ENCODE results near the gene TPK1.

GRCh38 chr7:144671429-144671828 lies 164.4 kb downstream of the TPK1 start:
- no peak for TF ChIP-seq CTCF (IDR thresholded peaks at IDR 0.05)
- TF ChIP-seq POLR2AphosphoS5 (IDR thresholded peaks at IDR 0.05; ENCODE audit: low read depth, low read length), result no peak
- no peak for TF ChIP-seq SIN3A (IDR thresholded peaks at IDR 0.05; ENCODE audit: borderline replicate concordance, insufficient read depth, low read depth, low read length)
- TF ChIP-seq REST (IDR thresholded peaks at IDR 0.05; ENCODE audit: insufficient read depth in 1 of 2, low read depth in 2 of 2, low read length in 1 of 2), result no peak
- TF ChIP-seq TCF7L2 (IDR thresholded peaks at IDR 0.05; ENCODE audit: low read depth, low read length), result no peak

All from Panc1 (cell line).